HepG2 (cell line): ENCODE results near the gene EVC. TPM values are rescaled to one million over a fixed set of nuclear protein-coding genes. Genes with fewer than 3 reads are reported as not detected.
A peak's percentile ranks its signal among the peaks of the same experiment; 100 is the strongest.

ENCODE experiments used
- ATAC-seq: fragments of 200-7000 bp; cut with Tn5 transposase; 3 replicates; pipeline ENCODE4 v1.9.1; 2020; ENCODE audit warnings: mild to moderate bottlenecking, moderate library complexity
- BruUV-seq: library from RNA; stranded (reverse); fragments of 400-500 nt; replicated peaks from 2 replicates; lab custom pipeline; 2021; lab: Mats Ljungman, UMichigan
- CTCF ChIA-PET: fragments of 300-600 bp; formaldehyde crosslinking; extraction: SDS; loops from one replicate; lab custom pipeline; 2021; ENCODE audit warnings: low total read pairs, inconsistent platforms, low intra/inter-chr PET ratio; lab: Yijun Ruan, JAX
- POLR2A ChIA-PET: fragments of 350-600 bp; sonication (Branson Sonifier 250); formaldehyde crosslinking; loops from one replicate; lab custom pipeline; 2020; ENCODE audit warnings: antibody characterized with exemption, inconsistent platforms; lab: Yijun Ruan, JAX
- DNase-seq: peaks from one replicate; pipeline ENCODE4 v3.0.0-alpha.2; 2015; ENCODE audit warnings: low spot score
- FAIRE-seq: peaks from 3 replicates; lab custom pipeline; 2011; peaks lifted over from hg19 to GRCh38; lab: Jason Lieb, UNC
- H2AFZ ChIP-seq: one replicate; pipeline ENCODE4 v1.6.1; 2011; ENCODE audit warnings: low read length, inconsistent platforms
- H3K27ac ChIP-seq: fragments of 300-600 bp; 3 replicates; pipeline ENCODE4 v1.8.0; 2011; ENCODE audit warnings: mixed run types, mild to moderate bottlenecking, mixed read lengths, low read length, inconsistent platforms; ENCODE audit not compliant: insufficient read depth; ENCODE audit errors: extremely low read length
- H3K27me3 ChIP-seq, 2 experiments: fragments of 200-600 bp in 1 of 2; 2 replicates in 1 of 2; 3 replicates in 1 of 2; pipeline versions ENCODE4 v1.6.0 to v1.8.0; 2011; ENCODE audit warnings: low read length in 2 of 2, mild to moderate bottlenecking in 2 of 2, moderate library complexity in 2 of 2, inconsistent platforms in 1 of 2; ENCODE audit not compliant: insufficient read depth in 2 of 2, control insufficient read depth in 1 of 2
- H3K36me3 ChIP-seq, 2 experiments: fragments of 200-600 bp in 1 of 2; replicated peaks in 1 of 2; 2 replicates in 1 of 2; 3 replicates in 1 of 2; pipeline versions ENCODE4 v1.5.1 to v1.8.0; 2011; ENCODE audit warnings: low read length in 2 of 2, inconsistent platforms in 1 of 2; ENCODE audit not compliant: insufficient read depth in 2 of 2, control insufficient read depth in 1 of 2
- H3K4me1 ChIP-seq: 2 replicates; pipeline ENCODE4 v1.5.1; 2012; ENCODE audit warnings: low read length, inconsistent platforms; ENCODE audit not compliant: insufficient read depth
- H3K4me2 ChIP-seq: 2 replicates; pipeline ENCODE4 v1.6.0; 2011; ENCODE audit warnings: low read depth, low read length, inconsistent platforms
- H3K4me3 ChIP-seq, 3 experiments: fragments of 200-600 bp in 1 of 3; sonication (generic), shearing (Covaris generic) in 1 of 3; replicated peaks in 1 of 3; 2 replicates each; pipeline ENCODE4 v1.5.1; 2011 to 2016; ENCODE audit warnings: low read length in 3 of 3, inconsistent platforms in 2 of 3, low read depth in 2 of 3, mild to moderate bottlenecking in 2 of 3, control low read depth in 1 of 3, mixed read lengths in 1 of 3; ENCODE audit not compliant: insufficient read depth in 1 of 3
- H3K79me2 ChIP-seq: one replicate; pipeline ENCODE4 v1.6.1; 2011; ENCODE audit warnings: low read length, inconsistent platforms; ENCODE audit not compliant: insufficient read depth
- H3K9ac ChIP-seq: 2 replicates; pipeline ENCODE4 v1.6.0; 2011; ENCODE audit warnings: mild to moderate bottlenecking, low read depth, low read length, inconsistent platforms; ENCODE audit not compliant: insufficient read depth
- H3K9me3 ChIP-seq: 2 replicates; pipeline ENCODE4 v1.5.1; 2012; ENCODE audit warnings: mild to moderate bottlenecking, low read length
- H4K20me1 ChIP-seq: 2 replicates; pipeline ENCODE4 v1.6.0; 2011; ENCODE audit warnings: inconsistent platforms, mild to moderate bottlenecking, low read length, moderate library complexity; ENCODE audit not compliant: insufficient read depth
- CREB3 ChIP-seq: sonication (generic); formaldehyde crosslinking; IDR thresholded peaks from 2 replicates; pipeline ENCODE4 v1.5.0; 2020; ENCODE audit warnings: missing genetic modification reagents
- RFX1 ChIP-seq: fragments of 450-650 bp; IDR thresholded peaks from 2 replicates; pipeline ENCODE4 v1.6.1; 2017
- UBTF ChIP-seq: sonication (generic); formaldehyde crosslinking; IDR thresholded peaks from 2 replicates; pipeline ENCODE4 v1.4.0; 2020; ENCODE audit warnings: mild to moderate bottlenecking, missing genetic modification reagents
- ZBTB40 ChIP-seq, 2 experiments: fragments of 450-650 bp in 1 of 2; sonication (generic) in 1 of 2; formaldehyde crosslinking in 1 of 2; IDR thresholded peaks; 2 replicates each; pipeline versions ENCODE4 v1.6.1 to v1.8.0; 2016 to 2022; ENCODE audit warnings: antibody characterized with exemption in 1 of 2, mild to moderate bottlenecking in 1 of 2, missing genetic modification reagents in 1 of 2
- ZNF629 ChIP-seq: sonication (generic); formaldehyde crosslinking; conservative IDR thresholded peaks from 2 replicates; pipeline ENCODE4 v1.5.0; 2020; ENCODE audit warnings: missing genetic modification reagents
- ZZZ3 ChIP-seq: sonication (generic); formaldehyde crosslinking; IDR thresholded peaks from 2 replicates; pipeline ENCODE4 v1.4.0; 2020; ENCODE audit warnings: missing genetic modification reagents, mild to moderate bottlenecking, borderline replicate concordance
- WGBS: methylation state at CpG from one replicate; pipeline ENCODE4 v1.1.6; 2017; ENCODE audit warnings: low lambda C conversion rate; 5-methylcytosine and 5-hydroxymethylcytosine counted together
- in situ Hi-C: cut with HindIII; loops from 2 replicates; pipeline ENCODE4 v1.10.0; 2017; ENCODE audit warnings: low pct_unique_long_range_greater_than_20kb; ENCODE audit not compliant: extremely low pct_ligation_motif_present
- intact Hi-C: fragments of 100-400 bp; cut with micrococcal nuclease; formaldehyde crosslinking; loops from one replicate; pipeline ENCODE4 v1.10.0; 2022; ENCODE audit not compliant: unreplicated experiment
- polyA plus RNA-seq, 8 experiments: library from polyadenylated mRNA; depleted of rRNA in 3 of 8; stranded (reverse) in 7 of 8; unstranded in 1 of 8; fragments of >200 nt; fragmentation: Illumina TruSeq in 4 of 8; extraction: Trizol in 4 of 8; gene quantifications; 2 replicates each; pipeline versions ENCODE4 v1.2.1 to v1.2.3, GENCODE V29; 2011 to 2016; ENCODE audit warnings: low read depth in 4 of 8, missing spikeins in 1 of 8, mixed read lengths in 1 of 8; ENCODE audit not compliant: insufficient read depth in 1 of 8
- total RNA-seq, 5 experiments: library from RNA; depleted of rRNA; stranded (reverse); fragments of >200 nt; fragmentation: Illumina TruSeq; extraction: Trizol; gene quantifications; 2 replicates each; pipeline ENCODE4 v1.2.3, GENCODE V29; 2016; ENCODE audit warnings: low read depth in 1 of 5

The EVC gene
- total and polyA plus RNA-seq, 2 of the 13 experiments (the other 11 are each of a cell fraction or from before 2014, with no cell fraction given): 3.1 to 4.9 TPM

- 97% methylated on average over 7 of the region's 7 CpGs for WGBS
- DNase-seq (no peak), ATAC-seq (no peak), FAIRE-seq (no peak)
- intact Hi-C loops (loop anchor here (1.0 kb wide), 1 partner anchor 80 kb away; no protein-coding TSS in a partner anchor), in situ Hi-C loops (no loop called here)
- Histone ChIP-seq H2AFZ (no peak overlapping the region), H3K79me2 (peaks cover 6% of the 10 kb centered on the region), H4K20me1 (no peaks in the 10 kb centered on the region), H3K4me1 (peaks cover 54% of the 10 kb centered on the region), H3K27ac (no peak overlapping the region), H3K9ac (no peak overlapping the region), H3K9me3 (peaks cover 7% of the 10 kb centered on the region), H3K4me3 (no peak overlapping the region), H3K36me3 (no peaks in the 10 kb centered on the region), H3K4me2 (peak overlapping the region; percentile 96), H3K27me3 (no peaks in the 10 kb centered on the region; a peak in 1 of 5 replicates)
- ChIA-PET CTCF (interaction anchor here (0.7 kb wide), 1 partner anchor 553 kb away, joined by 3 read pairs; no protein-coding TSS in a partner anchor), POLR2A (interaction anchor here (1.2 kb wide), 1 partner anchor 9 kb away, joined by 3 read pairs; no protein-coding TSS in a partner anchor)
- TF ChIP-seq ZBTB40 (IDR thresholded peaks at IDR 0.05): no peak
- no peak for TF ChIP-seq ZBTB40 (CRISPR knock-in tag; IDR thresholded peaks at IDR 0.05)
- TF ChIP-seq UBTF: no peak
- TF ChIP-seq ZNF629 (CRISPR knock-in tag): no peak
- no peak for TF ChIP-seq RFX1
- no peak for TF ChIP-seq ZZZ3 (CRISPR knock-in tag)
- no peak for TF ChIP-seq CREB3
- BruUV-seq: no TSS peak
Observed at GRCh38 chr4:5712517-5712916, 1.5 kb downstream of the EVC start.
